GM12865 (cell line): ENCODE results near the gene TIAM1.

ENCODE experiments used
- DNase-seq: peaks from one replicate; pipeline ENCODE4 v3.0.0; 2010; ENCODE audit warnings: low read depth
- H3K4me3 ChIP-seq: 2 replicates; pipeline ENCODE4 v1.5.1; 2011; ENCODE audit warnings: mild to moderate bottlenecking, low read depth, low read length, control low read depth
- CTCF ChIP-seq: IDR thresholded peaks from 2 replicates; pipeline ENCODE4 v1.5.1; 2011; ENCODE audit warnings: low read length, control low read depth, low read depth, inconsistent platforms; ENCODE audit not compliant: insufficient read depth; ENCODE audit errors: missing control alignments

TIAM1 gene

GRCh38 chr21:31374395-31374794 lies 30.3 kb upstream of the TIAM1 start:
- TF ChIP-seq CTCF = no peak
- H3K4me3 ChIP-seq = no peak overlapping the region
- DNase-seq = no peak

GRCh38 chr21:31372471-31372765 lies 28.4 kb upstream of the TIAM1 start:
- no peak for DNase-seq
- H3K4me3 ChIP-seq = no peak overlapping the region
- TF ChIP-seq CTCF = no peak

GRCh38 chr21:31371715-31372470 lies 27.8 kb upstream of the TIAM1 start:
- H3K4me3 ChIP-seq = no peak overlapping the region
- TF ChIP-seq CTCF = no peak
- DNase-seq = no peak

- no peak for DNase-seq
- no peak overlapping the region for H3K4me3 ChIP-seq
Observed at GRCh38 chr21:31370893-31371544, 27.0 kb upstream of the TIAM1 start.

GRCh38 chr21:31370281-31370892 lies 26.3 kb upstream of the TIAM1 start:
- no peak for TF ChIP-seq CTCF
- no peak overlapping the region for H3K4me3 ChIP-seq
- no peak for DNase-seq

More at GRCh38 chr21:31370893-31371544, 27.0 kb upstream of the TIAM1 start:
- no peak for TF ChIP-seq CTCF

- H3K4me3 ChIP-seq = no peak overlapping the region
- TF ChIP-seq CTCF = no peak
- DNase-seq = no peak
Observed at GRCh38 chr21:31368361-31368760, 24.3 kb upstream of the TIAM1 start.
